ENCODE measurements around the gene GPC6.

GRCh38 chr13:93298713-93299112 is 72.1 kb downstream of the GPC6 start:
- TF ChIP-seq EZH2 (IDR thresholded peaks at IDR 0.05; ENCODE audit: low read depth), result no peak
- TF ChIP-seq CTCF (conservative IDR thresholded peaks at IDR 0.05), result no peak
